Measurements from ENCODE around the gene MADD.

MADD gene

DNA sequence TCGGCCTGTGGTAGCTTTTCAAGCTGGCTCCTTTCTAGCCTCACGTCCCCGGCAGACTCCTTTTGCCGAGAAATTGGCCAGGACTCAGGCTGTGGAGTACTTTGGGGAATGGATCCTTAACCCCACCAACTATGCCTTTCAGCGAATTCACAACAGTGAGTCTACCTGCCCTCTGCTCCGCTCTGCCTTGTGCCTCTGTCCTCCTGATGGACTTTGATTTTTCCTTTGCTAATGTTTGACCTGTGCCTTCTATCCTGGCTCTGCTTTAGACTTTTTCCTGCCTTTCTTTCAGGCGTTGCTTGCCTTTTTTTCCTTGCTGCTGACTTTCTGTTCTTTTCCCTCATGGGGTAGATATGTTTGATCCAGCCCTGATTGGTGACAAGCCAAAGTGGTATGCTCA is 12.5 kb downstream of the MADD start:
- Histone ChIP-seq H3K27me3 (ENCODE audit: control insufficient read depth, insufficient read depth, low read length) (no peaks in the 10 kb centered on the region), H3K36me3 (ENCODE audit: control insufficient read depth, insufficient read depth, low read length) (no peaks in the 10 kb centered on the region)
- TF ChIP-seq, protein P1, sequence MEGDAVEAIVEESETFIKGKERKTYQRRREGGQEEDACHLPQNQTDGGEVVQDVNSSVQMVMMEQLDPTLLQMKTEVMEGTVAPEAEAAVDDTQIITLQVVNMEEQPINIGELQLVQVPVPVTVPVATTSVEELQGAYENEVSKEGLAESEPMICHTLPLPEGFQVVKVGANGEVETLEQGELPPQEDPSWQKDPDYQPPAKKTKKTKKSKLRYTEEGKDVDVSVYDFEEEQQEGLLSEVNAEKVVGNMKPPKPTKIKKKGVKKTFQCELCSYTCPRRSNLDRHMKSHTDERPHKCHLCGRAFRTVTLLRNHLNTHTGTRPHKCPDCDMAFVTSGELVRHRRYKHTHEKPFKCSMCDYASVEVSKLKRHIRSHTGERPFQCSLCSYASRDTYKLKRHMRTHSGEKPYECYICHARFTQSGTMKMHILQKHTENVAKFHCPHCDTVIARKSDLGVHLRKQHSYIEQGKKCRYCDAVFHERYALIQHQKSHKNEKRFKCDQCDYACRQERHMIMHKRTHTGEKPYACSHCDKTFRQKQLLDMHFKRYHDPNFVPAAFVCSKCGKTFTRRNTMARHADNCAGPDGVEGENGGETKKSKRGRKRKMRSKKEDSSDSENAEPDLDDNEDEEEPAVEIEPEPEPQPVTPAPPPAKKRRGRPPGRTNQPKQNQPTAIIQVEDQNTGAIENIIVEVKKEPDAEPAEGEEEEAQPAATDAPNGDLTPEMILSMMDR (IDR thresholded peaks at IDR 0.05) = no peak

DNA sequence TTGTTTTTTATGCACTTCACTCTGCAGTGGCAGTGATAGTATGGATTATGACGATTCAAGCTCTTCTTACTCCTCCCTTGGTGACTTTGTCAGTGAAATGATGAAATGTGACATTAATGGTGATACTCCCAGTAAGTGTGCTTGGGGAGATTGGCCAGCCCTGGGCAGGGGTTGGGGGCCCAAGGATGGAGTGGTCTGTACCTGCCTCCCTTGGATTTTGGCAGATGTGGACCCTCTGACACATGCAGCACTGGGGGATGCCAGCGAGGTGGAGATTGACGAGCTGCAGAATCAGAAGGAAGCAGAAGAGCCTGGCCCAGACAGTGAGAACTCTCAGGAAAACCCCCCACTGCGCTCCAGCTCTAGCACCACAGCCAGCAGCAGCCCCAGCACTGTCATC is 14.2 kb downstream of the MADD start:
- Histone ChIP-seq H2AFZ (no peak overlapping the region), H3K4me3 (ENCODE audit: low read depth, low read length) (no peak overlapping the region), H3K4me2 (ENCODE audit: low read length) (no peak overlapping the region), H3K36me3 (ENCODE audit: control insufficient read depth, insufficient read depth, low read length) (no peaks in the 10 kb centered on the region), H3K9me3 (ENCODE audit: control insufficient read depth, low read length) (no peaks in the 10 kb centered on the region), H3K79me2 (no peaks in the 10 kb centered on the region), H3K4me1 (no peaks in the 10 kb centered on the region), H3K27ac (no peak overlapping the region), H3K9ac (no peak overlapping the region), H3K27me3 (ENCODE audit: control insufficient read depth, insufficient read depth, low read length) (no peaks in the 10 kb centered on the region)
- TF ChIP-seq, protein P1 (IDR thresholded peaks at IDR 0.05) = no peak

More for the DNA sequence above, 12.5 kb downstream of the MADD start:
- Histone ChIP-seq H3K4me1 (no peaks in the 10 kb centered on the region), H3K4me2 (ENCODE audit: low read length) (no peak overlapping the region), H3K9ac (no peak overlapping the region), H3K79me2 (no peaks in the 10 kb centered on the region), H3K27ac (no peak overlapping the region), H2AFZ (no peak overlapping the region), H3K9me3 (ENCODE audit: control insufficient read depth, low read length) (no peaks in the 10 kb centered on the region), H3K4me3 (ENCODE audit: low read depth, low read length) (no peak overlapping the region)

DNA sequence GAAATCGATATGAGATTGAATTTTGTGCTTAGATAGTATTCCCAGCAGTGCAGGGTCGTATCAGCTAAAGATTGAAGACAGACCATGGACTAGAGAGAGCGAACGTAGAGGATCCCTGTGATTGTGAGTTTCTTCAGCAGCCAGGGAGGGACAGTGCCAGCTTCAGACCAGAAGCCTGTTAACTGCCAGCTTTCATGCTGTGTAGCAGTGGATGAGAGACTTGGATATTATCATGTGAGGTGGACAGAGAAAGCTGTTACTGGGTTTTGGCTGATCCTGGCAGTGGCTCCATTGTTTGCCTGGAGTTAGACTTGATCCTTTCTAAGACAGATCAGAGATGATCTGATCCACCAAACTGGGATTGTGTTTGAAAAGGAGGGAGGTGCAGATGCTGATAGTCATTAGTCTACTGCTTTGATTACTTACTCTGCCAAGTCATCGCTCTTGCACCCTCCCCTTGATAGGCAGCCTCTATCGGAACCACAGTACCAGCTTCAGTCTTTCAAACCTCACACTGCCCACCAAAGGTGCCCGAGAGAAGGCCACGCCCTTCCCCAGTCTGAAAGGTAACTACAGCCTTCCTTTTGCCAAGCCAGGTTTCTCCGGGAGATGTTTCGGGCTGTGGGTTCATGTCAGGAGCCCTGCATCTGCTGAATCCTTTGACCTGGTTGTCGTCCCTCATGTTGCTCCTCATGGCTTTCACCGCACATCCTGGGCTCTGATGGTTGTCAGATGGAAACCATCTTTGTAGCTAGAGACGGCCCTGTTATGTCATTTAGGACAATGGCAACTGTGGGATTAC is 16.2 kb downstream of the MADD start:
- Histone ChIP-seq H3K9me3 (ENCODE audit: control insufficient read depth, low read length) (no peaks in the 10 kb centered on the region), H2AFZ (no peak overlapping the region), H3K9ac (no peak overlapping the region), H3K27ac (no peak overlapping the region), H3K4me2 (ENCODE audit: low read length) (no peak overlapping the region), H3K4me1 (no peaks in the 10 kb centered on the region), H3K79me2 (no peaks in the 10 kb centered on the region), H3K4me3 (ENCODE audit: low read depth, low read length) (no peak overlapping the region), H3K36me3 (ENCODE audit: control insufficient read depth, insufficient read depth, low read length) (no peaks in the 10 kb centered on the region), H3K27me3 (ENCODE audit: control insufficient read depth, insufficient read depth, low read length) (no peaks in the 10 kb centered on the region)
- TF ChIP-seq, protein P1 (IDR thresholded peaks at IDR 0.05) = no peak

DNA sequence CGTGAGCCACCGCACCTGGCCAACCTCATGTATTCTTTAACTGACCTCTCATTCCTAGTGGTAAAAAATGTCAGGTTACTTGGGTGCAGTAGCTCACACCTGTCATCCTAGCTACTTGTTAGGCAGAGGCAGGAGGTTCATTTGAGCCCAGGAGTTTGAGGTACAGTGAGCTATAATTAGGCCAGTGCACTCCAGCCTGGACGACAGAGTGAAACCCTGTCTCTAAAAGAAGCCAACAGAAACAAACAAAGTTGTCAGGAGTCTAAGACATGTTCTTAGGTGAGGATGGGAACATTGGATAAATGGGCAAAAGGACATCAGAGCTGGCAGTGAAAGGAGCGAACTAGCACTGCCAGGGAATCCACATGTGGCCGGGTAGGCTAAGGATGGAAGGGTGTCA is 18.1 kb downstream of the MADD start:
- Histone ChIP-seq H3K4me3 (ENCODE audit: low read depth, low read length) (no peak overlapping the region), H3K4me2 (ENCODE audit: low read length) (no peak overlapping the region), H3K27ac (no peak overlapping the region), H3K27me3 (ENCODE audit: control insufficient read depth, insufficient read depth, low read length) (no peaks in the 10 kb centered on the region), H3K9ac (no peak overlapping the region), H3K79me2 (no peaks in the 10 kb centered on the region), H3K4me1 (no peaks in the 10 kb centered on the region), H3K36me3 (ENCODE audit: control insufficient read depth, insufficient read depth, low read length) (no peaks in the 10 kb centered on the region), H3K9me3 (ENCODE audit: control insufficient read depth, low read length) (no peaks in the 10 kb centered on the region), H2AFZ (no peak overlapping the region)
- TF ChIP-seq, protein P1 (IDR thresholded peaks at IDR 0.05) = no peak

DNA sequence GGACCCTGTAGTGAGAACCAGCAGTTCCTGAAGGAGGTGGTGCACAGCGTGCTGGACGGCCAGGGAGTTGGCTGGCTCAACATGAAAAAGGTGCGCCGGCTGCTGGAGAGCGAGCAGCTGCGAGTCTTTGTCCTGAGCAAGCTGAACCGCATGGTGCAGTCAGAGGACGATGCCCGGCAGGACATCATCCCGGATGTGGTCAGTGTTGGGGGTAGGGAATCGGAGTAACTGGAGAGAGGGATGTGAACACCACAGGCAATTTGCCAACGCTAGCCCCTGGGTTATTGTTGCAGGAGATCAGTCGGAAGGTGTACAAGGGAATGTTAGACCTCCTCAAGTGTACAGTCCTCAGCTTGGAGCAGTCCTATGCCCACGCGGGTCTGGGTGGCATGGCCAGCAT is 19.9 kb downstream of the MADD start:
- no peak overlapping the region for H3K4me3 ChIP-seq (ENCODE audit: low read depth, low read length)
- TF ChIP-seq, protein P1 (IDR thresholded peaks at IDR 0.05) = no peak
- H3K27me3 ChIP-seq (ENCODE audit: control insufficient read depth, insufficient read depth, low read length) = no peaks in the 10 kb centered on the region
- H2AFZ ChIP-seq = no peak overlapping the region
- no peak overlapping the region for H3K9ac ChIP-seq
- H3K79me2 ChIP-seq = no peaks in the 10 kb centered on the region
- no peaks in the 10 kb centered on the region for H3K36me3 ChIP-seq (ENCODE audit: control insufficient read depth, insufficient read depth, low read length)
- H3K9me3 ChIP-seq (ENCODE audit: control insufficient read depth, low read length) = no peaks in the 10 kb centered on the region
- H3K4me2 ChIP-seq (ENCODE audit: low read length) = no peak overlapping the region
- H3K4me1 ChIP-seq = no peaks in the 10 kb centered on the region
- H3K27ac ChIP-seq = no peak overlapping the region
